DOHH2 (cell line): Measurements from ENCODE around the gene TOMM22.

ENCODE experiments used
- EZH2phosphoT487 ChIP-seq: fragments of 200-600 bp; sonication (generic); IDR thresholded peaks from 2 replicates; pipeline ENCODE4 v1.6.1; 2017; ENCODE audit warnings: borderline replicate concordance, mild to moderate bottlenecking, antibody characterized with exemption, low read length, moderate library complexity, mixed read lengths
- TF ChIP-seq, protein P1 (sequence below): fragments of 200-600 bp; sonication (generic); IDR thresholded peaks from one replicate; pipeline ENCODE4 v1.5.1; 2014; ENCODE audit warnings: antibody characterized with exemption, mild to moderate bottlenecking, low read depth, low read length; ENCODE audit not compliant: poor library complexity, severe bottlenecking

DNA sequence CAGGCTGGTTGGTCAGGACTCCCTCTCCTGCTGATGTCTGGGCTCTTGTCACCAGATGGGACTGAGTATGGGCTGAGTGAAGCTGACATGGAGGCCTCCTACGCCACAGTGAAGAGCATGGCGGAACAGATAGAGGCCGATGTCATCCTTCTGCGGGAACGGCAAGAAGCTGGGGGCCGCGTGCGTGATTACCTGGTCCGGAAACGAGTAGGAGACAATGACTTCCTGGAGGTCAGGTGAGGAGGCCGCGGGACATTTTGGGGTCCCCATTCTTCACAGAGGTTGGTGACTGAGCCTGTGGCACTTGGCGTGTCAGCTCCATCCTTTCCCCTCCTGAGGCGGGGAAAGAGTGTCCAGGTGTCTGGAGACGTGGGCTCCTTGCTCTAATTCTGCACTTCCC, 34.1 kb downstream of the TOMM22 start:
- TF ChIP-seq, protein P1, sequence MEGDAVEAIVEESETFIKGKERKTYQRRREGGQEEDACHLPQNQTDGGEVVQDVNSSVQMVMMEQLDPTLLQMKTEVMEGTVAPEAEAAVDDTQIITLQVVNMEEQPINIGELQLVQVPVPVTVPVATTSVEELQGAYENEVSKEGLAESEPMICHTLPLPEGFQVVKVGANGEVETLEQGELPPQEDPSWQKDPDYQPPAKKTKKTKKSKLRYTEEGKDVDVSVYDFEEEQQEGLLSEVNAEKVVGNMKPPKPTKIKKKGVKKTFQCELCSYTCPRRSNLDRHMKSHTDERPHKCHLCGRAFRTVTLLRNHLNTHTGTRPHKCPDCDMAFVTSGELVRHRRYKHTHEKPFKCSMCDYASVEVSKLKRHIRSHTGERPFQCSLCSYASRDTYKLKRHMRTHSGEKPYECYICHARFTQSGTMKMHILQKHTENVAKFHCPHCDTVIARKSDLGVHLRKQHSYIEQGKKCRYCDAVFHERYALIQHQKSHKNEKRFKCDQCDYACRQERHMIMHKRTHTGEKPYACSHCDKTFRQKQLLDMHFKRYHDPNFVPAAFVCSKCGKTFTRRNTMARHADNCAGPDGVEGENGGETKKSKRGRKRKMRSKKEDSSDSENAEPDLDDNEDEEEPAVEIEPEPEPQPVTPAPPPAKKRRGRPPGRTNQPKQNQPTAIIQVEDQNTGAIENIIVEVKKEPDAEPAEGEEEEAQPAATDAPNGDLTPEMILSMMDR, result no peak
- TF ChIP-seq EZH2phosphoT487, result no peak
